Left renal pelvis (tissue), 4 donors: ENCODE results near the gene ARIH2. TPM values are rescaled to one million over a fixed set of nuclear protein-coding genes. Genes with fewer than 3 reads are reported as not detected.
"Not testable (repeated sequence)": the region's sequence is repeated elsewhere in the genome, so short reads cannot be mapped to it uniquely, and the experiment has no call there.

Experiments
- DNase-seq, 4 donors: peaks; one replicate each; pipeline ENCODE4 v3.0.0-alpha.2; 2013; ENCODE audit warnings: low read depth in 4 of 4, low spot score in 3 of 4
- polyA plus RNA-seq, 4 donors: library from polyadenylated mRNA; unstranded; fragments of 120-200 nt; gene quantifications; one replicate each; pipeline ENCODE4 v1.2.1, GENCODE V29; 2013; ENCODE audit not compliant: insufficient read length in 4 of 4

The ARIH2 gene
- polyA plus RNA-seq, 4 donors: 60.2 to 92.9 (median 74.9) TPM

- DNase-seq: no peak
These were observed 79.3 kb downstream of the ARIH2 start for GRCh38 chr3:48997714-48998637.

GRCh38 chr3:48999085-48999858 lies 80.6 kb downstream of the ARIH2 start:
- DNase-seq: no peak

- DNase-seq: no peak
These were observed 82.5 kb downstream of the ARIH2 start for GRCh38 chr3:49001155-49001554.

- no peak for DNase-seq
These were observed 86.0 kb downstream of the ARIH2 start for GRCh38 chr3:49004352-49005302.

- no peak for DNase-seq
These were observed 86.7 kb downstream of the ARIH2 start for GRCh38 chr3:49005303-49005680.

GRCh38 chr3:49005998-49006397 lies 87.4 kb downstream of the ARIH2 start:
- no peak for DNase-seq

- DNase-seq: no peak
These were observed 87.9 kb downstream of the ARIH2 start for GRCh38 chr3:49006408-49007067.

GRCh38 chr3:49007068-49007770 lies 88.6 kb downstream of the ARIH2 start, which contains the start of gene WDR6:
Gene WDR6 (plus strand): TSS chr3:49007391. CDS start chr3:49007432, 41 bp downstream.
- DNase-seq: peak; percentile 87 to 94 (median 92)

- DNase-seq: peak in 1 of 4 donors; percentile 63
These were observed 89.3 kb downstream of the ARIH2 start for GRCh38 chr3:49007771-49008528.

GRCh38 chr3:49008627-49009026 lies 90.0 kb downstream of the ARIH2 start:
- DNase-seq: not testable (repeated sequence)

GRCh38 chr3:49009396-49009795 lies 90.8 kb downstream of the ARIH2 start:
- no peak for DNase-seq

GRCh38 chr3:49012441-49013017 lies 93.9 kb downstream of the ARIH2 start:
- DNase-seq: no peak

- DNase-seq: no peak
These were observed 94.6 kb downstream of the ARIH2 start for GRCh38 chr3:49013113-49013737.

GRCh38 chr3:49013738-49014660 lies 95.4 kb downstream of the ARIH2 start:
- DNase-seq: no peak

- DNase-seq: no peak
These were observed 96.4 kb downstream of the ARIH2 start for GRCh38 chr3:49015072-49015471.

- DNase-seq: no peak
These were observed 97.1 kb downstream of the ARIH2 start for GRCh38 chr3:49015765-49016164.
